ENCODE measurements around the gene ADGRF5. TPM values are rescaled to one million over a fixed set of nuclear protein-coding genes. Genes with fewer than 3 reads are reported as not detected.

The ADGRF5 gene
- total RNA-seq, 2 experiments from 2014 or later = not detected

DNA sequence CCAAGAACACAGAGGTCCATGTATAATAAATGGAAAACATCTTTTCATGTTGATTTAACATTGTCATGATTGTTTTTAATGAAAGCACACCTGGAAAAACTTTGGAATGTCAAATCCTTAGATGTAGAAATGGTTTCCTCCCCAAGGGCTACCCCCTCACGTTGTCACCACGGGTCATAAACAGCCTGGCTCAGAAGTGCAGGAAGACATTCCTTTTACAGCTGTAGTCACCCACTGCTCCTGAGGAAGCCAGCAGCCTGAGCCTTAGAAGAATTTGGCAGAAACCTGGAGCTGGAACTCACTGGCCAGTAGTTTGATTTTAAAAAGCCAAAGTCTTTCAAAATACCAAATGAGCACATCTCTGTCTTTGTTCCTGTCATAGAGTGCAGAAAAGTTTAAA lies 23.7 kb downstream of the ADGRF5 start:
- Histone ChIP-seq H3K4me3 (ENCODE audit: low read length) (no peak overlapping the region), H3K27me3 (ENCODE audit: control insufficient read depth in 1 of 2, insufficient read depth in 2 of 2, low read length in 2 of 2) (peaks cover 0 to 2% of the 10 kb centered on the region in 2 experiments), H3K27ac (ENCODE audit: low read depth in 1 of 2, low read length in 2 of 2) (no peak overlapping the region), H3K9me3 (ENCODE audit: control insufficient read depth in 1 of 2, insufficient read depth in 1 of 2, low read length in 2 of 2) (peaks cover 0 to 5% of the 10 kb centered on the region in 2 experiments), H3K4me1 (ENCODE audit: insufficient read depth, low read length) (no peaks in the 10 kb centered on the region), H3K36me3 (ENCODE audit: insufficient read depth, low read length) (no peaks in the 10 kb centered on the region)
- ATAC-seq (ENCODE audit: poor library complexity) (no peak), DNase-seq (no peak)
- no peak overlapping the region for H3K27ac Mint-ChIP-seq
- H3K27me3 Mint-ChIP-seq = peaks cover 19% of the 10 kb centered on the region
- no peaks in the 10 kb centered on the region for H3K36me3 Mint-ChIP-seq (ENCODE audit: low read depth)
- POLR2A ChIA-PET = no interaction called here
- CTCF ChIA-PET = no interaction called here
- TF ChIP-seq, protein P1, sequence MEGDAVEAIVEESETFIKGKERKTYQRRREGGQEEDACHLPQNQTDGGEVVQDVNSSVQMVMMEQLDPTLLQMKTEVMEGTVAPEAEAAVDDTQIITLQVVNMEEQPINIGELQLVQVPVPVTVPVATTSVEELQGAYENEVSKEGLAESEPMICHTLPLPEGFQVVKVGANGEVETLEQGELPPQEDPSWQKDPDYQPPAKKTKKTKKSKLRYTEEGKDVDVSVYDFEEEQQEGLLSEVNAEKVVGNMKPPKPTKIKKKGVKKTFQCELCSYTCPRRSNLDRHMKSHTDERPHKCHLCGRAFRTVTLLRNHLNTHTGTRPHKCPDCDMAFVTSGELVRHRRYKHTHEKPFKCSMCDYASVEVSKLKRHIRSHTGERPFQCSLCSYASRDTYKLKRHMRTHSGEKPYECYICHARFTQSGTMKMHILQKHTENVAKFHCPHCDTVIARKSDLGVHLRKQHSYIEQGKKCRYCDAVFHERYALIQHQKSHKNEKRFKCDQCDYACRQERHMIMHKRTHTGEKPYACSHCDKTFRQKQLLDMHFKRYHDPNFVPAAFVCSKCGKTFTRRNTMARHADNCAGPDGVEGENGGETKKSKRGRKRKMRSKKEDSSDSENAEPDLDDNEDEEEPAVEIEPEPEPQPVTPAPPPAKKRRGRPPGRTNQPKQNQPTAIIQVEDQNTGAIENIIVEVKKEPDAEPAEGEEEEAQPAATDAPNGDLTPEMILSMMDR (IDR thresholded peaks at IDR 0.05) = no peak
- H3K9me3 Mint-ChIP-seq = no peaks in the 10 kb centered on the region
- intact Hi-C loops (cut with DNase I, micrococcal nuclease) = no loop called here
- H3K4me3 Mint-ChIP-seq = no peak overlapping the region
- H3K4me1 Mint-ChIP-seq (ENCODE audit: low read depth) = no peaks in the 10 kb centered on the region

DNA sequence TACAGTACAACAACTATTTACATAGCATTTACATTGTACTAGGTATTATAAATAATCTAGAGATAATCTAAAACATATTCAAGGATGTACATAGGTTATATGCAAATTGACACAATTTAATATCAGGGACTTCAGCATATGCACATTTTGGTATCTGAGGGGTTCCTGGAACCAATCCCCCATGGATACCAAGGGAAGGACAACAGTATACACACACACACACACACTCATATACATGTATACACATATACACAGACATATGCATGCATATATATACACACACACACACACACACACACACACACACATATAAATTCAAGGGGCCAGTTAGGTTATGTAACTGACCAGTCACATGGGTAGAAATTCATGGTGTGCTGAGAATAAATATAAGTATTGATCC lies 24.9 kb downstream of the ADGRF5 start:
- H3K4me3 ChIP-seq (ENCODE audit: low read length) = no peak overlapping the region
- ChIA-PET CTCF (no interaction called here), POLR2A (no interaction called here)
- Mint-ChIP-seq H3K4me3 (no peak overlapping the region), H3K27me3 (peaks cover 19% of the 10 kb centered on the region), H3K9me3 (no peaks in the 10 kb centered on the region), H3K36me3 (ENCODE audit: low read depth) (no peaks in the 10 kb centered on the region), H3K27ac (no peak overlapping the region), H3K4me1 (ENCODE audit: low read depth) (no peaks in the 10 kb centered on the region)
- no peaks in the 10 kb centered on the region for H3K4me1 ChIP-seq (ENCODE audit: insufficient read depth, low read length)
- no peak overlapping the region for H3K27ac ChIP-seq (ENCODE audit: low read depth in 1 of 2, low read length in 2 of 2)
- intact Hi-C loops (cut with DNase I, micrococcal nuclease) = no loop called here
- H3K27me3 ChIP-seq (ENCODE audit: control insufficient read depth in 1 of 2, insufficient read depth in 2 of 2, low read length in 2 of 2) = peaks cover 0 to 2% of the 10 kb centered on the region in 2 experiments
- ATAC-seq (ENCODE audit: poor library complexity) (no peak), DNase-seq (no peak)
- H3K36me3 ChIP-seq (ENCODE audit: insufficient read depth, low read length) = no peaks in the 10 kb centered on the region
- TF ChIP-seq, protein P1 (IDR thresholded peaks at IDR 0.05) = no peak
- H3K9me3 ChIP-seq (ENCODE audit: control insufficient read depth in 1 of 2, insufficient read depth in 1 of 2, low read length in 2 of 2) = peaks cover 0 to 5% of the 10 kb centered on the region in 2 experiments

DNA sequence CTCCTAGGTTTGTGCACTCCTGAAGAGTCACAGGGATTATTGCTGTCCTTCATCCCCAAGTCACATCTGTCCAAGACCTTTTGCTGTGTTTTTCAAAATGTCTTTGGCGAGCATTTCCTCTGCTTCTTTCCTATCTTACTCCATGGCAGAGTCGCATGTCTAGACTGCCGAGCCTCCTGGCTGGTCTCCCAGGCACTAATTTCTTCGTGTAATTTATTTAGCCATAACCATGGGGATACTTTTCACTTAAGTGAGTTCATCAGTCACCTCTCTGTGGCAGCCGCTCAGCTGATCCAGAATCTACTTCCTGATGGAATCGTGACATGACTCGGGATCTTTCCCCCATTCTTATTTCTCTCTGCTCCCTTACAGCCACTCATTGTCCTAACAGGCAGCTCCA lies 25.8 kb downstream of the ADGRF5 start:
- Histone ChIP-seq H3K4me1 (ENCODE audit: insufficient read depth, low read length) (no peaks in the 10 kb centered on the region), H3K36me3 (ENCODE audit: insufficient read depth, low read length) (no peaks in the 10 kb centered on the region), H3K9me3 (ENCODE audit: control insufficient read depth in 1 of 2, insufficient read depth in 1 of 2, low read length in 2 of 2) (peaks cover 0 to 5% of the 10 kb centered on the region in 2 experiments), H3K27ac (ENCODE audit: low read depth in 1 of 2, low read length in 2 of 2) (no peak overlapping the region), H3K4me3 (ENCODE audit: low read length) (no peak overlapping the region), H3K27me3 (ENCODE audit: control insufficient read depth in 1 of 2, insufficient read depth in 2 of 2, low read length in 2 of 2) (peaks cover 0 to 2% of the 10 kb centered on the region in 2 experiments)
- ATAC-seq (ENCODE audit: poor library complexity) (no peak), DNase-seq (no peak)
- Mint-ChIP-seq H3K27me3 (peaks cover 12% of the 10 kb centered on the region), H3K4me1 (ENCODE audit: low read depth) (no peaks in the 10 kb centered on the region), H3K27ac (no peak overlapping the region), H3K9me3 (no peaks in the 10 kb centered on the region), H3K36me3 (ENCODE audit: low read depth) (no peaks in the 10 kb centered on the region), H3K4me3 (no peak overlapping the region)
- intact Hi-C loops (cut with DNase I, micrococcal nuclease) = no loop called here
- TF ChIP-seq, protein P1 (IDR thresholded peaks at IDR 0.05) = no peak
- CTCF ChIA-PET = no interaction called here
- POLR2A ChIA-PET = no interaction called here
